NCI-H2081 (cell line): ENCODE results near the gene C2orf49.

ENCODE experiments used
- DNase-seq, 2 experiments: peaks; one replicate each; lab custom pipeline; 2025; lab: John Stamatoyannopoulos, UW

The C2orf49 gene

GRCh38 chr2:105337122-105338019 is at the start of gene C2orf49:
Gene C2orf49, plus strand, starts transcription at chr2:105337540. Its CDS starts 48 bp downstream, at chr2:105337588.
- peak; percentile 86 to 90 for DNase-seq

GRCh38 chr2:105287692-105288091 is 49.6 kb upstream of the C2orf49 start:
- DNase-seq, result peak; percentile 3 to 9

GRCh38 chr2:105288133-105288532 is 49.2 kb upstream of the C2orf49 start:
- no peak for DNase-seq

DNA sequence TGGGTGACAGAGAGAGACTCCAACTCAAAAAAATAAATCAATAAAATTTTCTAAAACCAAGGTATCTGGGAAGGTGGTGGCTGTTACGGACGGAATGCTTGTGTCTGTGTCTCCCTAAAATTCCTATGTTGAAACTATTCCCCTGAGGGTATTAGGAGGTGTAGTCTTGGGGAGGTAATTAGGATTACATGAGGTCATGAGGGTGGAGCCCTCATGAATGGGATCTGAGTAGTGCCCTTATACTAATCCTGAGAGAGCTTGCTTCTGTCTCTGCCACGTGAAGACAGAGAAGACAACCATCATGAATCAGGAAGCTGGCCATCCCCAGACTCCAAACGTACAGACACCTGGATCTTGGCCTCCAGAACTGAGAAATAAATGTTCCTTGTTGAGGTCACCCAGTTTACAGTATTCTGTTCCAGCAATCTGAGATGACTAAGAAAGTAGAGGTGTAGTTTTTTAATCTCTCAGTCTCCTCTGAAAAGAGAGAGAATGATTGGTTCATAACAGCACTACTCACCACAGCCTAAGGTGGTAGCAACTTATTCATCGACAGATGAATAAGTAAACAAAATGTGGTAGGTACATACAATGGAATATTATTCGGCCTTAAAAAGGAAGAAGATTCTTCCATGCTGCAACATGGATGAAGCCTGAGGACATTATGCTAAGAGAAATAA is 46.2 kb upstream of the C2orf49 start:
- DNase-seq, result no peak

DNA sequence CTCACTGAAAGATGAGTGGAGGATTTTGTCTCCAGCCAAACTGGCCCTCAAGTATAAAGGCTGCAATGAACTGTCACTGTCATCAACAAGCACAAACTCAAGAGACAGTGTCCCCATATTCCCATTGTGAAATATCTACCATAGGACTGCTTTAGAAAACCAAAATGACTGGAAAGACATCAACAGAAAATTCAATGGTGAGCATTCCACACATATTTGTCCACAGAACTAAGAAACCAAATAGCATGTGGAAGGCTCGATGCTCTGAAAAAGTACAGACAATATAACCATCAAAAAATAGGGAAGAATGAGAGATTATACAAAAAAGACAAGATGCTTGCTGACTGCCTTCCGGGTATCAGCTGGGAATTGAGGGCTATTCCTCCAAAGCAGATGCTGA is 45.4 kb upstream of the C2orf49 start:
- no peak for DNase-seq

GRCh38 chr2:105294046-105294445 is 43.3 kb upstream of the C2orf49 start:
- DNase-seq, result no peak

DNA sequence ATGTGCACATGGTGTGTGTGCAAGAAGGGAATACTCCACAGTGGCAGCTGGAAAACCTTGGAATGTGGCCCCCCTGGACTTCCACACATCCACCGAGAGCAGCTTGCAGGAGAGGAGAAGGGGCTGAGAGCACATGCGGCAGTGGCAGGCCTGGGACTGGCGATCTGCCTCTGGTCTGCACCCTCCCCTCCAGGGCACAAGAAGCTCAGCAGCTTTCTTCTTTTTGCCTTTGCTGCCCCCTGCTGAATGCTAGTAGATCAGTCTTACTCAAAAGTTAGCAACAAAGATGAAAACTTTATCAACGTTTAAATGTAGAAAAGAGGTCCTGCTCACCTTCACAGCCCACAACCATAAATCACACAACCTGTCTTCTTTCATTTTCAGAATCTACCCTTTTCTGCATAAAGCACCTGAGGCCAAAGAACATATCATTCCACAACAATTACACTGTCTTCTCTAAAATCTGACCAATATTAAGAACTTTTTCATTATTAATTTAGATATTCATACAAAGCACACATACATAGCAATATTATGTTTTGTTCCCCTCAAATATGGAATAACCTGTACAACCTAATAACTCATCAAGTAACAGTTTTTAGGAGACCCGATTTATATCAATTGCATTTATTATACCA is 42.4 kb upstream of the C2orf49 start:
- DNase-seq, result peak in 1 of 2 experiments; percentile 11

GRCh38 chr2:105296017-105296611 is 41.2 kb upstream of the C2orf49 start:
- DNase-seq, result no peak

- no peak for DNase-seq
Measured at GRCh38 chr2:105297216-105297615, 40.1 kb upstream of the C2orf49 start.

- DNase-seq, result no peak
Measured at GRCh38 chr2:105298017-105298416, 39.3 kb upstream of the C2orf49 start.

GRCh38 chr2:105299290-105299689 is 38.0 kb upstream of the C2orf49 start:
- DNase-seq, result no peak

- DNase-seq, result no peak
Measured at GRCh38 chr2:105301646-105302045, 35.7 kb upstream of the C2orf49 start.

GRCh38 chr2:105307146-105307545 is 30.2 kb upstream of the C2orf49 start:
- DNase-seq, result no peak

DNA sequence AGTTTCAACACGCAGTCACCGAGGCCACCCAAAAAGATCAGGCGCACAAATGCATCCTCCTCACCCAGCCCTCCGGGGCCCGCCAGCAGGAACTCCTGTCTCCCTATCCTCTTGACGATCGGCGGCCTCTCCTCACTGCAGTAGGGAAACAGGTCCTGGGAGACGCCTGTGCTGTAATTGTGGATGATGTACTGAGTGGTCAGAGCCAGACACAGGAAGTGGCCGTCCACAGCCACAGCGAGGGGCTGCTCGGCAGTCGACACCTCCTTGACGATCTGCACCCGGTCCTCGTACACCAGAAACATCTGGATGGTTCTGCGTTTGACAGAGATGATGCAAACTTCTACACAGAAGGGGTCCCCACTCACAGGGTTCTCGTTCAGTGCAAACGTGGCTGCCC is 29.8 kb upstream of the C2orf49 start:
- DNase-seq, result no peak

DNA sequence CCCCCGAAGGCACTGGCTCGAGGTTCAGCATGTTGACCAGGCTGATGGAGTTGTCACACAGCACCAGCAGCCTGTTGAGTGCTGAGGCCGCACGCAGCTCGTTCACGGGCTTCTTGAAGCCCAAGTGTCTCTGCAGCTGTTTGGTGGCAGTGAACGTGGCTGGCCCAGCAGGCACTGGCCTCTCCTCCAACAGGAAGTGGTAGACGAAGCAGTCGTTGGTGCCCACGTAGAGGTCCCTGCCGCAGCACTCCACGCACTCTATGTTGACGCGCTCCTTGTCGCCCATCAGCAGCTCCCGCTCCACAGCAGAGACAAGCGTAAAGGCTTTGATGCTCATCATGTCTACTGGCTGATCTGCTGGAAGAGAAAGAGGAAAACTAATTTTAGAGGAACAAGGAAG is 29.4 kb upstream of the C2orf49 start:
- no peak for DNase-seq

- DNase-seq, result no peak
Measured at GRCh38 chr2:105308382-105309146, 28.8 kb upstream of the C2orf49 start.

GRCh38 chr2:105309147-105309545 is 28.2 kb upstream of the C2orf49 start:
- DNase-seq, result no peak

GRCh38 chr2:105313877-105314276 is 23.5 kb upstream of the C2orf49 start:
- no peak for DNase-seq

GRCh38 chr2:105315314-105315713 is 22.0 kb upstream of the C2orf49 start:
- no peak for DNase-seq

DNA sequence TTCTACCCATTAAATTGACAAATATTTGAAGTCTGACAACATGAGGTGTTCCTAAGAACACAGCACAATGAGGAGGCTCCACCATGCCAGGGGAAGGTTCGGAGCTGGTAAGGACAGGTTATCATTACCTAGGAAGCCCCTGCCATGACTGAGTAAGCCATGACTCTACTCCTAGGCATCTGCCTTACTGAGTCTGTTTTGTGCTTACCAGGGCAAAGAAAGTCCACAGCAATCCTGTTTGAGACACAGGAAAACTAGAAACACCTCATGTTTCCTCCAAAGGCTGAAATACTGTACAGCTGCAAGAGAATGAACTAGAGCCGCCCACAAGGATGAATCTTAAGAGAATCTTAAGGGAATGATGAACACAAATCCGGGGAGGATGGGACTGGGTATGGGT is 19.4 kb upstream of the C2orf49 start:
- DNase-seq, result no peak

DNA sequence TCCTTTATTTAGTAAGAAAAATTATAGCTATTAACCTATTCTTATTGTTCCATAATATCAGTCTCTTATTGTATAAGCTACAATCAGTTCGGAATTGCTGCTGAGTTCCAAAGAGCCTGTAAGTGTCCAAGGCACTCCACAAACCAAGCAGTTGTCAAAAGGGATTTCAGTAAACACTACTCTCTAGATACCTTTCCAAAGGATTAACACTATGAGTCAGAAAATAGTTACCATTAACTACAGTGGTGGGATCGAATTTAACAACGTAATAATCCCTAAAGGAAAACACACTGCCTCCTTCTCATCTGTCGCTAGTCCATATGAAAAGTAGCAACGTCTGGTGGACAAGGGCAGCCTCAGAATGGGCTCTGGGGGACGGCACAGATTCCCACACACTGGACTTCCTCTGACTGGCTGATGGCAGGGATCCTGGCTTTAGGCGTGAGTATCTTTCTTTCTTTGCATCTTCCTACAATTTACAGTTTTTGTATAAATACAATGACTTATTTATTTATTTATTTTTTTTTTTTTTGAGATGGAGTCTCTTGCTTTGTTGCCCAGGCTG is 16.6 kb upstream of the C2orf49 start:
- DNase-seq, result no peak
